H1 (cell line): ENCODE results near the gene NLRP6. TPM values are rescaled to one million over a fixed set of nuclear protein-coding genes. Genes with fewer than 3 reads are reported as not detected.

Experiments
- CTCF ChIA-PET: fragments of 300-600 bp; sonication (Branson Sonifier 250); formaldehyde crosslinking; loops from one replicate; lab custom pipeline; 2021; ENCODE audit not compliant: partially characterized antibody; lab: Charles Lee
- POLR2A ChIA-PET: fragments of 300-600 bp; sonication (Branson Sonifier 250); formaldehyde crosslinking; loops from one replicate; lab custom pipeline; 2021; ENCODE audit warnings: inconsistent platforms; ENCODE audit not compliant: partially characterized antibody; lab: Charles Lee
- DNase-seq, 2 experiments: peaks; one replicate each; pipeline versions ENCODE4 v3.0.0 to v3.0.0-alpha.2; 2010 to 2022; ENCODE audit warnings: low spot score in 2 of 2, low read depth in 1 of 2, mixed read lengths in 1 of 2
- FAIRE-seq: peaks from 2 replicates; lab custom pipeline; 2011; peaks lifted over from hg19 to GRCh38; lab: Jason Lieb, UNC
- H2AFZ ChIP-seq: 2 replicates; pipeline ENCODE4 v1.8.1; 2012; ENCODE audit warnings: low read length, inconsistent platforms
- H2AK5ac ChIP-seq: 2 replicates; pipeline ENCODE4 v1.6.1; 2013; ENCODE audit warnings: low read depth, low read length
- H2BK120ac ChIP-seq: replicated peaks from 2 replicates; pipeline ENCODE3; 2013; ENCODE audit warnings: low read depth, low read length, inconsistent platforms
- H2BK12ac ChIP-seq: 2 replicates; pipeline ENCODE4 v1.6.1; 2013; ENCODE audit warnings: low read depth, low read length
- H2BK15ac ChIP-seq: 2 replicates; pipeline ENCODE4 v1.6.1; 2013; ENCODE audit warnings: low read length
- H2BK20ac ChIP-seq: 2 replicates; pipeline ENCODE4 v1.6.1; 2013; ENCODE audit warnings: low read length
- H2BK5ac ChIP-seq: 2 replicates; pipeline ENCODE4 v1.6.1; 2013; ENCODE audit warnings: low read depth, low read length
- H3K14ac ChIP-seq: 2 replicates; pipeline ENCODE4 v1.6.1; 2013; ENCODE audit warnings: inconsistent platforms; ENCODE audit not compliant: insufficient read length
- H3K18ac ChIP-seq: 2 replicates; pipeline ENCODE4 v1.6.1; 2013; ENCODE audit warnings: low read length; ENCODE audit errors: extremely low read depth
- H3K23ac ChIP-seq: 2 replicates; pipeline ENCODE4 v1.6.1; 2013; ENCODE audit warnings: inconsistent platforms; ENCODE audit not compliant: insufficient read length
- H3K23me2 ChIP-seq: 2 replicates; pipeline ENCODE4 v1.6.1; 2013; ENCODE audit warnings: low read depth, low read length
- H3K27ac ChIP-seq: 2 replicates; pipeline ENCODE4 v1.6.1; 2011; ENCODE audit warnings: low read depth, low read length, inconsistent platforms
- H3K27me3 ChIP-seq, 4 experiments: replicated peaks in 1 of 4; 1 replicate in 1 of 4; 2 replicates in 3 of 4; pipeline versions ENCODE4 v1.6.1 to v1.8.1; 2011 to 2013; ENCODE audit warnings: low read length in 3 of 4, mild to moderate bottlenecking in 3 of 4, inconsistent platforms in 2 of 4, mixed read lengths in 2 of 4, moderate library complexity in 1 of 4; ENCODE audit not compliant: control insufficient read depth in 3 of 4, insufficient read depth in 3 of 4; ENCODE audit errors: extremely low read depth in 1 of 4
- H3K36me3 ChIP-seq, 4 experiments: 2 replicates each; pipeline versions ENCODE4 v1.6.1 to v1.8.1; 2011 to 2013; ENCODE audit warnings: mild to moderate bottlenecking in 4 of 4, low read length in 3 of 4, moderate library complexity in 2 of 4, control low read depth in 1 of 4, inconsistent platforms in 1 of 4; ENCODE audit not compliant: insufficient read depth in 4 of 4, control insufficient read depth in 2 of 4
- H3K4ac ChIP-seq: replicated peaks from 2 replicates; pipeline ENCODE3; 2013; ENCODE audit warnings: low read length, low read depth, mixed read lengths, inconsistent platforms; ENCODE audit not compliant: insufficient read length
- H3K4me1 ChIP-seq, 4 experiments: replicated peaks in 1 of 4; 1 replicate in 1 of 4; 2 replicates in 3 of 4; pipeline versions ENCODE4 v1.6.1 to v1.8.1; 2011 to 2013; ENCODE audit warnings: low read length in 3 of 4, inconsistent platforms in 2 of 4, mixed read lengths in 1 of 4; ENCODE audit not compliant: insufficient read depth in 4 of 4, control insufficient read depth in 3 of 4
- H3K4me2 ChIP-seq, 2 experiments: 2 replicates each; pipeline versions ENCODE4 v1.6.1 to v1.8.1; 2011 to 2013; ENCODE audit warnings: low read depth in 2 of 2, low read length in 2 of 2, control low read depth in 1 of 2, inconsistent platforms in 1 of 2, mild to moderate bottlenecking in 1 of 2; ENCODE audit not compliant: insufficient read depth in 1 of 2
- H3K4me3 ChIP-seq, 4 experiments: fragments of 200-600, 300-600 bp in 1 of 4; sonication (generic), shearing (Covaris generic), sonication (Bioruptor Twin) in 1 of 4; 2 replicates each; pipeline versions ENCODE4 v1.5.1 to v1.8.1; 2011 to 2016; ENCODE audit warnings: low read length in 4 of 4, low read depth in 3 of 4, control low read depth in 2 of 4, inconsistent platforms in 2 of 4, mild to moderate bottlenecking in 2 of 4, mixed read lengths in 1 of 4, moderate library complexity in 1 of 4; ENCODE audit not compliant: insufficient read depth in 2 of 4; ENCODE audit errors: extremely low read depth in 1 of 4
- H3K56ac ChIP-seq: replicated peaks from 2 replicates; pipeline ENCODE3; 2013; ENCODE audit warnings: low read depth, mild to moderate bottlenecking, mixed read lengths, low read length, inconsistent platforms; ENCODE audit not compliant: insufficient read length
- H3K79me1 ChIP-seq: 2 replicates; pipeline ENCODE4 v1.6.1; 2013; ENCODE audit warnings: low read depth, low read length, control low read depth
- H3K79me2 ChIP-seq, 2 experiments: 2 replicates each; pipeline versions ENCODE4 v1.6.1 to v1.8.1; 2012 to 2013; ENCODE audit warnings: low read length in 2 of 2, mild to moderate bottlenecking in 2 of 2, inconsistent platforms in 1 of 2; ENCODE audit not compliant: insufficient read depth in 2 of 2, control insufficient read depth in 1 of 2
- H3K9ac ChIP-seq, 4 experiments: replicated peaks in 1 of 4; 1 replicate in 1 of 4; 2 replicates in 3 of 4; pipeline versions ENCODE4 v1.6.1 to v1.8.1; 2011 to 2013; ENCODE audit warnings: low read depth in 3 of 4, low read length in 3 of 4, control low read depth in 2 of 4, mild to moderate bottlenecking in 2 of 4, moderate library complexity in 2 of 4, inconsistent platforms in 1 of 4; ENCODE audit errors: extremely low read depth in 1 of 4
- H3K9me3 ChIP-seq, 2 experiments: 2 replicates each; pipeline versions ENCODE4 v1.6.1 to v1.8.1; 2012 to 2013; ENCODE audit warnings: mild to moderate bottlenecking in 2 of 2, moderate library complexity in 2 of 2, control low read depth in 1 of 2, inconsistent platforms in 1 of 2, low read depth in 1 of 2, low read length in 1 of 2, mixed read lengths in 1 of 2; ENCODE audit not compliant: insufficient read depth in 2 of 2
- H4K20me1 ChIP-seq, 2 experiments: replicated peaks in 1 of 2; 2 replicates each; pipeline versions ENCODE3 to v1.8.1; 2011 to 2013; ENCODE audit warnings: inconsistent platforms in 2 of 2, low read length in 2 of 2, mild to moderate bottlenecking in 1 of 2; ENCODE audit not compliant: insufficient read depth in 2 of 2, control insufficient read depth in 1 of 2
- H4K5ac ChIP-seq: 2 replicates; pipeline ENCODE4 v1.6.1; 2013; ENCODE audit warnings: low read length, low read depth, mixed read lengths, inconsistent platforms; ENCODE audit not compliant: insufficient read length
- H4K8ac ChIP-seq: 2 replicates; pipeline ENCODE4 v1.8.0; 2013; ENCODE audit warnings: mild to moderate bottlenecking, moderate library complexity, low read length, inconsistent platforms; ENCODE audit not compliant: insufficient read depth; ENCODE audit errors: extremely low read depth
- H4K91ac ChIP-seq: replicated peaks from 2 replicates; pipeline ENCODE3; 2013; ENCODE audit warnings: low read length, mixed read lengths, inconsistent platforms; ENCODE audit not compliant: insufficient read length
- NANOG ChIP-seq: IDR thresholded peaks from 2 replicates; pipeline ENCODE4 v1.6.1; 2011; ENCODE audit warnings: low read length, low read depth, mild to moderate bottlenecking, inconsistent platforms; ENCODE audit not compliant: insufficient read depth, poor library complexity, severe bottlenecking
- WGBS, 2 experiments: shearing (Covaris generic) in 1 of 2; methylation state at CpG; one replicate each; pipeline versions ENCODE4 v1.1.6 to v1.1.7; 2013 to 2015; ENCODE audit warnings: low lambda C conversion rate in 2 of 2, mixed read lengths in 2 of 2, inconsistent platforms in 1 of 2, low coverage in 1 of 2, missing lambda C conversion rate in 1 of 2; ENCODE audit not compliant: insufficient replicate concordance in 2 of 2, insufficient coverage in 1 of 2, insufficient read length in 1 of 2; ENCODE audit errors: extremely low coverage in 1 of 2, missing lambda C conversion rate in 1 of 2; 5-methylcytosine and 5-hydroxymethylcytosine counted together
- polyA plus RNA-seq, 7 experiments: library from polyadenylated mRNA; depleted of rRNA in 3 of 7; stranded (reverse) in 5 of 7; unstranded in 2 of 7; fragments of >200 nt in 5 of 7; fragments of 200-250 nt in 2 of 7; gene quantifications; 1 replicate in 5 of 7; 2 replicates in 1 of 7; 4 replicates in 1 of 7; pipeline versions ENCODE4 v1.2.1 to v1.2.3, GENCODE V29; 2011 to 2013; ENCODE audit warnings: missing spikeins in 2 of 7, mixed read lengths in 2 of 7
- total RNA-seq: library from RNA; stranded (reverse); fragmentation: NEBNext Ultra II Directional; extraction: Animal tissue kit (Norgen Biotek cat#: 25700); gene quantifications from 2 replicates; pipeline ENCODE4 v1.2.1, GENCODE V29; 2021

NLRP6 gene
- total and polyA plus RNA-seq, 2 of the 8 experiments (the other 6 are each of a cell fraction or from before 2014, with no cell fraction given): not detected

DNA sequence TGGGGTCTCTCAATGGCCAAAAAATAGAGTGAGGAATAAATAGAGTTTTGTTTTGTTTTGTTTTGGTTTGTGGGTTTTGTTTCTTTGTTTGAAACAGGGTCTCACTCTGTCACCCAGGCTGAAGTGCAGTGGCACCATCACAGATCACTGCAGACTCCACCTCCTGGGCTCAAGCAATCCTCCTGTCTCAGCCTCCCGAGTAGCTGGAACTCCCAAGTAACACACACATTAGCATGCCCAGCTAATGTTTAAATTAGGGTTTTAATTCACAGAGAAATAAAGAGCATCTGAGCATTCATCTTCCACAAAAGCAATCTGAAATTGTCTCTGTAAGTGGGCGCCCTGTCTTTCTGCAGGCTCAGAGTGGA, 51.7 kb downstream of the NLRP6 start:
- H3K14ac ChIP-seq: no peak overlapping the region
- no peak overlapping the region for H3K9ac ChIP-seq
- H3K36me3 ChIP-seq: no peaks in the 10 kb centered on the region
- H3K4me2 ChIP-seq: no peak overlapping the region
- H3K27me3 ChIP-seq: no peaks in the 10 kb centered on the region
- peak overlapping the region; percentile 4; the same call in 1 of the 2 replicates for H2BK20ac ChIP-seq
- H2AFZ ChIP-seq: no peak overlapping the region
- no peak overlapping the region for H4K91ac ChIP-seq
- no peak for DNase-seq
- no peaks in the 10 kb centered on the region for H4K20me1 ChIP-seq
- H2BK5ac ChIP-seq: no peak overlapping the region
- no peaks in the 10 kb centered on the region for H3K23me2 ChIP-seq
- no peak for FAIRE-seq
- no peak overlapping the region for H3K27ac ChIP-seq
- no peak overlapping the region for H4K5ac ChIP-seq
- no peak overlapping the region for H2BK120ac ChIP-seq
- no peak overlapping the region for H3K56ac ChIP-seq
- H2AK5ac ChIP-seq: no peak overlapping the region
- H3K9me3 ChIP-seq: peaks cover 10 to 11% of the 10 kb centered on the region in 2 experiments; a peak in 3 of 4 replicates
- H2BK15ac ChIP-seq: no peak overlapping the region
- H3K23ac ChIP-seq: no peak overlapping the region
- TF ChIP-seq NANOG: no peak
- H3K4me1 ChIP-seq: peaks cover 3 to 20% (median 12%) of the 10 kb centered on the region in 4 experiments
- no peak overlapping the region for H2BK12ac ChIP-seq
- no peak overlapping the region for H4K8ac ChIP-seq
- no peak overlapping the region for H3K4me3 ChIP-seq
- no peaks in the 10 kb centered on the region for H3K79me1 ChIP-seq
- H3K18ac ChIP-seq: no peak overlapping the region
- no peaks in the 10 kb centered on the region for H3K79me2 ChIP-seq
- POLR2A ChIA-PET: interaction anchor here (0.7 to 2.6 kb wide), 9 partner anchors 10 to 41 kb away, joined by 3 to 11 read pairs (median 3); partner anchors contain the start of gene PGGHG
- WGBS, 2 experiments: 89% methylated on average over 2 of the region's 2 CpGs; no CpG with 5 or more reads in 1 of the 2 experiments
- no peak overlapping the region for H3K4ac ChIP-seq
- CTCF ChIA-PET: interaction anchor here (1.0 to 3.9 kb wide), 8 partner anchors 8 to 79 kb away, joined by 3 to 12 read pairs (median 6); no protein-coding TSS in a partner anchor
